Neural progenitor cell (in vitro differentiated cells): ENCODE data around the gene ING5. TPM values are rescaled to one million over a fixed set of nuclear protein-coding genes. Genes with fewer than 3 reads are reported as not detected.

Experiments
- DNase-seq: peaks from one replicate; pipeline ENCODE4 v3.0.0-alpha.2; 2016; ENCODE audit warnings: low spot score
- H2AFZ ChIP-seq: fragments of 200-600 bp; sonication (generic); replicated peaks from 2 replicates; pipeline ENCODE4 v1.6.1; 2016; ENCODE audit warnings: antibody characterized with exemption
- H3F3A ChIP-seq: fragments of 200-600 bp; sonication (generic); 2 replicates; pipeline ENCODE4 v1.6.1; 2016; ENCODE audit warnings: antibody characterized with exemption, low read depth
- H3K27ac ChIP-seq: fragments of 200-600 bp; sonication (generic); 2 replicates; pipeline ENCODE4 v1.5.1; 2016; ENCODE audit warnings: mild to moderate bottlenecking
- H3K27me3 ChIP-seq: fragments of 200-600 bp; sonication (generic); 2 replicates; pipeline ENCODE4 v1.6.1; 2016; ENCODE audit warnings: mild to moderate bottlenecking, moderate library complexity
- H3K36me3 ChIP-seq: fragments of 200-600 bp; sonication (generic); 2 replicates; pipeline ENCODE4 v1.5.1; 2016
- H3K4me1 ChIP-seq: fragments of 200-600 bp; sonication (generic); 2 replicates; pipeline ENCODE4 v1.6.1; 2016; ENCODE audit warnings: mixed run types
- H3K4me2 ChIP-seq: fragments of 200-600 bp; sonication (generic); 2 replicates; pipeline ENCODE4 v1.6.1; 2016
- H3K4me3 ChIP-seq: fragments of 200-600 bp; sonication (generic); 2 replicates; pipeline ENCODE4 v1.5.1; 2016
- H3K79me2 ChIP-seq: fragments of 200-600 bp; sonication (generic); 2 replicates; pipeline ENCODE4 v1.6.1; 2016; ENCODE audit warnings: low read depth
- H3K9ac ChIP-seq: fragments of 200-600 bp; sonication (generic); 2 replicates; pipeline ENCODE4 v1.6.1; 2016
- H3K9me3 ChIP-seq: fragments of 200-600 bp; sonication (generic); 2 replicates; pipeline ENCODE4 v1.5.1; 2016; ENCODE audit warnings: low read depth
- H4K20me1 ChIP-seq: fragments of 200-600 bp; sonication (generic); 2 replicates; pipeline ENCODE4 v1.6.1; 2016; ENCODE audit warnings: low read depth
- H3K27ac Mint-ChIP-seq: 3 replicates; pipeline ENCODE4 v1.8.0; 2021; ENCODE audit warnings: mixed read lengths
- H3K27me3 Mint-ChIP-seq: 2 replicates; pipeline ENCODE4 v1.8.0; 2022; ENCODE audit warnings: low read depth, mild to moderate bottlenecking, inconsistent platforms, moderate library complexity, mixed read lengths; ENCODE audit not compliant: insufficient read depth
- H3K36me3 Mint-ChIP-seq: 3 replicates; pipeline ENCODE4 v1.8.0; 2021; ENCODE audit warnings: mixed read lengths
- H3K4me1 Mint-ChIP-seq: 3 replicates; pipeline ENCODE4 v1.8.0; 2021; ENCODE audit warnings: mixed read lengths
- H3K4me3 Mint-ChIP-seq: 3 replicates; pipeline ENCODE4 v1.8.0; 2021; ENCODE audit warnings: mild to moderate bottlenecking, moderate library complexity, mixed read lengths
- H3K9me3 Mint-ChIP-seq: 3 replicates; pipeline ENCODE4 v1.8.0; 2020; ENCODE audit warnings: mixed read lengths
- CTCF ChIP-seq: fragments of 200-600 bp; sonication (generic); IDR thresholded peaks from 2 replicates; pipeline ENCODE4 v1.5.1; 2017; ENCODE audit warnings: antibody characterized with exemption, mild to moderate bottlenecking
- EZH2 ChIP-seq: fragments of 200-600 bp; sonication (generic); IDR thresholded peaks from 2 replicates; pipeline ENCODE4 v1.6.1; 2017; ENCODE audit warnings: antibody characterized with exemption, mild to moderate bottlenecking, moderate library complexity
- EZH2phosphoT487 ChIP-seq: fragments of 200-600 bp; sonication (generic); IDR thresholded peaks from 2 replicates; pipeline ENCODE4 v1.6.1; 2017; ENCODE audit warnings: antibody characterized with exemption
- total RNA-seq: library from RNA; depleted of rRNA; stranded (reverse); fragments of >200 nt; gene quantifications from 2 replicates; pipeline ENCODE4 v1.2.3, GENCODE V29; 2015; ENCODE audit warnings: low replicate concordance

ING5 gene
- total RNA-seq, 1 donor from 2014 or later = 38.2 TPM

- Mint-ChIP-seq H3K27ac (no peak overlapping the region), H3K36me3 (no peaks in the 10 kb centered on the region), H3K4me3 (no peak overlapping the region), H3K9me3 (no peaks in the 10 kb centered on the region), H3K4me1 (peaks cover 29% of the 10 kb centered on the region), H3K27me3 (peaks cover 8% of the 10 kb centered on the region)
- no peak overlapping the region for H3K4me3 ChIP-seq
- no peak for TF ChIP-seq EZH2
- no peak for TF ChIP-seq CTCF
- no peak for TF ChIP-seq EZH2phosphoT487
- H3K27ac ChIP-seq = no peak overlapping the region
- peaks cover under 1% of the 10 kb centered on the region for H4K20me1 ChIP-seq
- H3K9ac ChIP-seq = no peak overlapping the region
- DNase-seq = no peak
- peaks cover 26% of the 10 kb centered on the region for H3F3A ChIP-seq
- peaks cover 36% of the 10 kb centered on the region for H3K4me1 ChIP-seq
- H3K9me3 ChIP-seq = no peaks in the 10 kb centered on the region
- no peak overlapping the region for H2AFZ ChIP-seq
- H3K36me3 ChIP-seq = no peaks in the 10 kb centered on the region
- H3K27me3 ChIP-seq = no peaks in the 10 kb centered on the region
- H3K79me2 ChIP-seq = no peaks in the 10 kb centered on the region
- H3K4me2 ChIP-seq = no peak overlapping the region
Observed at GRCh38 chr2:241769819-241770184, 68.0 kb downstream of the ING5 start.

GRCh38 chr2:241770185-241770935 lies 68.5 kb downstream of the ING5 start:
- Histone ChIP-seq H3K4me2 (peak overlapping the region; percentile 65), H3K4me3 (no peak overlapping the region), H4K20me1 (no peaks in the 10 kb centered on the region), H3K9ac (no peak overlapping the region), H3K27me3 (no peaks in the 10 kb centered on the region), H2AFZ (no peak overlapping the region), H3F3A (peaks cover 26% of the 10 kb centered on the region), H3K79me2 (no peaks in the 10 kb centered on the region), H3K9me3 (no peaks in the 10 kb centered on the region), H3K4me1 (peaks cover 35% of the 10 kb centered on the region), H3K27ac (no peak overlapping the region), H3K36me3 (no peaks in the 10 kb centered on the region)
- Mint-ChIP-seq H3K27ac (peak overlapping the region; percentile 50), H3K4me1 (peaks cover 29% of the 10 kb centered on the region), H3K4me3 (no peak overlapping the region), H3K9me3 (no peaks in the 10 kb centered on the region), H3K36me3 (no peaks in the 10 kb centered on the region), H3K27me3 (peaks cover 8% of the 10 kb centered on the region)
- peak; percentile 64 for DNase-seq
- TF ChIP-seq EZH2phosphoT487 (no peak), CTCF (no peak), EZH2 (no peak)

GRCh38 chr2:241770936-241771285 lies 69.1 kb downstream of the ING5 start:
- H3K4me3 ChIP-seq = no peak overlapping the region
- no peaks in the 10 kb centered on the region for H3K27me3 ChIP-seq
- no peaks in the 10 kb centered on the region for H4K20me1 ChIP-seq
- H3K9me3 ChIP-seq = no peaks in the 10 kb centered on the region
- H3K36me3 Mint-ChIP-seq = no peaks in the 10 kb centered on the region
- H3K79me2 ChIP-seq = no peaks in the 10 kb centered on the region
- H3K27ac Mint-ChIP-seq = peak overlapping the region; percentile 79
- peaks cover 35% of the 10 kb centered on the region for H3K4me1 ChIP-seq
- no peak for TF ChIP-seq EZH2phosphoT487
- TF ChIP-seq CTCF = no peak
- no peak for TF ChIP-seq EZH2
- H3K36me3 ChIP-seq = no peaks in the 10 kb centered on the region
- no peak overlapping the region for H2AFZ ChIP-seq
- H3K4me2 ChIP-seq = peak overlapping the region; percentile 65
- H3K27ac ChIP-seq = peak overlapping the region; percentile 80
- H3K9ac ChIP-seq = no peak overlapping the region
- H3K4me1 Mint-ChIP-seq = peaks cover 29% of the 10 kb centered on the region
- H3K27me3 Mint-ChIP-seq = peaks cover 9% of the 10 kb centered on the region
- H3F3A ChIP-seq = peaks cover 26% of the 10 kb centered on the region
- no peak overlapping the region for H3K4me3 Mint-ChIP-seq
- no peak for DNase-seq
- H3K9me3 Mint-ChIP-seq = no peaks in the 10 kb centered on the region
